ENCODE results near the gene PAWR. TPM values are rescaled to one million over a fixed set of nuclear protein-coding genes. Genes with fewer than 3 reads are reported as not detected.

Gene PAWR
- total and polyA plus RNA-seq, 9 of the 15 experiments (the other 6 are each of a cell fraction or from before 2014, with no cell fraction given), result 0.82 TPM; not detected in 8

DNA sequence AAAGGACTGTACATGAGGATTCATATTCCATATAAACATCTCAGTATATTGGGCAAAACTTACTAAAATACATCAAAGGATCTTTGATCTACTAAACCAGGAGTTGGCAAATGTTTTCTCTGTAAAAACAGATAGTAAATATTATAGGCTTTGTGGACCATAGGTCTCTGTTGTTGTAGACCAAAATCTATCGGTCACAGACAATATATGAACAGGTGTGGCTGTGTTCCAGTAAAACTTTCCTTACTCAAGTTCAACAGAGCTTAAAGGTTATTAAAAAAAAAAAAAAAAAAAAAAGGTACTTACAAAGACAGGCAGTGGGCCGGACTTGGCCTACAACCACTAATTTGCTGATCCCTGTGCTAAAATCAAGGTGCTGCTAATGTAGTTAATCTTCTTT lies 40.3 kb downstream of the PAWR start (continued):
- TF ChIP-seq, protein P1, sequence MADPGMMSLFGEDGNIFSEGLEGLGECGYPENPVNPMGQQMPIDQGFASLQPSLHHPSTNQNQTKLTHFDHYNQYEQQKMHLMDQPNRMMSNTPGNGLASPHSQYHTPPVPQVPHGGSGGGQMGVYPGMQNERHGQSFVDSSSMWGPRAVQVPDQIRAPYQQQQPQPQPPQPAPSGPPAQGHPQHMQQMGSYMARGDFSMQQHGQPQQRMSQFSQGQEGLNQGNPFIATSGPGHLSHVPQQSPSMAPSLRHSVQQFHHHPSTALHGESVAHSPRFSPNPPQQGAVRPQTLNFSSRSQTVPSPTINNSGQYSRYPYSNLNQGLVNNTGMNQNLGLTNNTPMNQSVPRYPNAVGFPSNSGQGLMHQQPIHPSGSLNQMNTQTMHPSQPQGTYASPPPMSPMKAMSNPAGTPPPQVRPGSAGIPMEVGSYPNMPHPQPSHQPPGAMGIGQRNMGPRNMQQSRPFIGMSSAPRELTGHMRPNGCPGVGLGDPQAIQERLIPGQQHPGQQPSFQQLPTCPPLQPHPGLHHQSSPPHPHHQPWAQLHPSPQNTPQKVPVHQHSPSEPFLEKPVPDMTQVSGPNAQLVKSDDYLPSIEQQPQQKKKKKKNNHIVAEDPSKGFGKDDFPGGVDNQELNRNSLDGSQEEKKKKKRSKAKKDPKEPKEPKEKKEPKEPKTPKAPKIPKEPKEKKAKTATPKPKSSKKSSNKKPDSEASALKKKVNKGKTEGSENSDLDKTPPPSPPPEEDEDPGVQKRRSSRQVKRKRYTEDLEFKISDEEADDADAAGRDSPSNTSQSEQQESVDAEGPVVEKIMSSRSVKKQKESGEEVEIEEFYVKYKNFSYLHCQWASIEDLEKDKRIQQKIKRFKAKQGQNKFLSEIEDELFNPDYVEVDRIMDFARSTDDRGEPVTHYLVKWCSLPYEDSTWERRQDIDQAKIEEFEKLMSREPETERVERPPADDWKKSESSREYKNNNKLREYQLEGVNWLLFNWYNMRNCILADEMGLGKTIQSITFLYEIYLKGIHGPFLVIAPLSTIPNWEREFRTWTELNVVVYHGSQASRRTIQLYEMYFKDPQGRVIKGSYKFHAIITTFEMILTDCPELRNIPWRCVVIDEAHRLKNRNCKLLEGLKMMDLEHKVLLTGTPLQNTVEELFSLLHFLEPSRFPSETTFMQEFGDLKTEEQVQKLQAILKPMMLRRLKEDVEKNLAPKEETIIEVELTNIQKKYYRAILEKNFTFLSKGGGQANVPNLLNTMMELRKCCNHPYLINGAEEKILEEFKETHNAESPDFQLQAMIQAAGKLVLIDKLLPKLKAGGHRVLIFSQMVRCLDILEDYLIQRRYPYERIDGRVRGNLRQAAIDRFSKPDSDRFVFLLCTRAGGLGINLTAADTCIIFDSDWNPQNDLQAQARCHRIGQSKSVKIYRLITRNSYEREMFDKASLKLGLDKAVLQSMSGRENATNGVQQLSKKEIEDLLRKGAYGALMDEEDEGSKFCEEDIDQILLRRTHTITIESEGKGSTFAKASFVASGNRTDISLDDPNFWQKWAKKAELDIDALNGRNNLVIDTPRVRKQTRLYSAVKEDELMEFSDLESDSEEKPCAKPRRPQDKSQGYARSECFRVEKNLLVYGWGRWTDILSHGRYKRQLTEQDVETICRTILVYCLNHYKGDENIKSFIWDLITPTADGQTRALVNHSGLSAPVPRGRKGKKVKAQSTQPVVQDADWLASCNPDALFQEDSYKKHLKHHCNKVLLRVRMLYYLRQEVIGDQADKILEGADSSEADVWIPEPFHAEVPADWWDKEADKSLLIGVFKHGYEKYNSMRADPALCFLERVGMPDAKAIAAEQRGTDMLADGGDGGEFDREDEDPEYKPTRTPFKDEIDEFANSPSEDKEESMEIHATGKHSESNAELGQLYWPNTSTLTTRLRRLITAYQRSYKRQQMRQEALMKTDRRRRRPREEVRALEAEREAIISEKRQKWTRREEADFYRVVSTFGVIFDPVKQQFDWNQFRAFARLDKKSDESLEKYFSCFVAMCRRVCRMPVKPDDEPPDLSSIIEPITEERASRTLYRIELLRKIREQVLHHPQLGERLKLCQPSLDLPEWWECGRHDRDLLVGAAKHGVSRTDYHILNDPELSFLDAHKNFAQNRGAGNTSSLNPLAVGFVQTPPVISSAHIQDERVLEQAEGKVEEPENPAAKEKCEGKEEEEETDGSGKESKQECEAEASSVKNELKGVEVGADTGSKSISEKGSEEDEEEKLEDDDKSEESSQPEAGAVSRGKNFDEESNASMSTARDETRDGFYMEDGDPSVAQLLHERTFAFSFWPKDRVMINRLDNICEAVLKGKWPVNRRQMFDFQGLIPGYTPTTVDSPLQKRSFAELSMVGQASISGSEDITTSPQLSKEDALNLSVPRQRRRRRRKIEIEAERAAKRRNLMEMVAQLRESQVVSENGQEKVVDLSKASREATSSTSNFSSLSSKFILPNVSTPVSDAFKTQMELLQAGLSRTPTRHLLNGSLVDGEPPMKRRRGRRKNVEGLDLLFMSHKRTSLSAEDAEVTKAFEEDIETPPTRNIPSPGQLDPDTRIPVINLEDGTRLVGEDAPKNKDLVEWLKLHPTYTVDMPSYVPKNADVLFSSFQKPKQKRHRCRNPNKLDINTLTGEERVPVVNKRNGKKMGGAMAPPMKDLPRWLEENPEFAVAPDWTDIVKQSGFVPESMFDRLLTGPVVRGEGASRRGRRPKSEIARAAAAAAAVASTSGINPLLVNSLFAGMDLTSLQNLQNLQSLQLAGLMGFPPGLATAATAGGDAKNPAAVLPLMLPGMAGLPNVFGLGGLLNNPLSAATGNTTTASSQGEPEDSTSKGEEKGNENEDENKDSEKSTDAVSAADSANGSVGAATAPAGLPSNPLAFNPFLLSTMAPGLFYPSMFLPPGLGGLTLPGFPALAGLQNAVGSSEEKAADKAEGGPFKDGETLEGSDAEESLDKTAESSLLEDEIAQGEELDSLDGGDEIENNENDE (IDR thresholded peaks at IDR 0.05; ENCODE audit: low read depth, low read length), result no peak
- no peak for TF ChIP-seq HCFC1 (IDR thresholded peaks at IDR 0.05; ENCODE audit: low read depth, low read length)
- TF ChIP-seq MYC (IDR thresholded peaks at IDR 0.05; ENCODE audit: low read depth, low read length), result no peak
- no peak for TF ChIP-seq MYC (CRISPR knock-in tag; IDR thresholded peaks at IDR 0.05; ENCODE audit: borderline replicate concordance, low read depth)
- no peak for TF ChIP-seq ZBTB1 (CRISPR knock-in tag; IDR thresholded peaks at IDR 0.05; ENCODE audit: borderline replicate concordance, low read depth)
- TF ChIP-seq SREBF1 (IDR thresholded peaks at IDR 0.05; ENCODE audit: borderline replicate concordance, low read depth, low read length), result no peak

Measured in K562 (cell line).